ENCODE data around the gene ANO8.

DNA sequence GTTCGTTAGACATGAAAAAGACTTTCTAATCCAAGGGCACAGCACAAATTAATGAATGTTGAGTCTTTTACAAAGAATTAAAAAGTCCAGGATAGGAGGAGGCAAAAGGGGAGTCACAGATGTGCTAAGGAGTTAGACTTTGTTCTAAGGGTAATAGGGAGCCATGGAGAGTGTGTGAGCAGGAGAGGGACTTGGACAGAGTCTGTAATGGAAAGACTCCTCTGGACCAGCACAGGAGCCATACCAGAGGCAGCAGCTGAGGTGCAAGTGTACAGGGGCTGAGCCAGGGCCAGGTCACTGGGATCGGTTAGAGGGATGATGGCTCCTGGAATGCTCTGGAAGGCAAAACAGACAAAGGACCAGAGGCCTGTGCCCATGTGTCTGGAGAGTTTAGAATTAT is 13.2 kb upstream of the ANO8 start:
- TF ChIP-seq CTCF (conservative IDR thresholded peaks at IDR 0.05; ENCODE audit: low read depth, low read length): no peak
- TF ChIP-seq EZH2 (IDR thresholded peaks at IDR 0.05; ENCODE audit: low read length, unreplicated experiment): no peak
- TF ChIP-seq EZH2phosphoT487 (IDR thresholded peaks at IDR 0.05; ENCODE audit: borderline replicate concordance, low read length): no peak
